A549 (cell line): Measurements from ENCODE around the gene INSIG1.

Experiments used
- EP300 ChIP-seq, 2 experiments: fragments of >200 bp; sonication (Bioruptor Twin); formaldehyde crosslinking; IDR thresholded peaks; 2 replicates in 1 of 2; 3 replicates in 1 of 2; pipeline ENCODE4 v1.6.1; 2016 to 2017
- NPAS2 ChIP-seq: fragments of 250-450 bp; sonication (Bioruptor Pico); IDR thresholded peaks from 2 replicates; pipeline ENCODE4 v1.8.0; 2022; ENCODE audit warnings: mild to moderate bottlenecking, moderate library complexity, borderline replicate concordance
- RAD21 ChIP-seq, 2 experiments: fragments of >200 bp in 1 of 2; sonication (Bioruptor Twin) in 1 of 2; formaldehyde crosslinking in 1 of 2; IDR thresholded peaks in 1 of 2; conservative IDR thresholded peaks in 1 of 2; 2 replicates in 1 of 2; 3 replicates in 1 of 2; pipeline ENCODE4 v1.6.1; 2012 to 2018; ENCODE audit warnings: inconsistent platforms in 1 of 2
- TP53 ChIP-seq: fragments of 250-450 bp; sonication (Bioruptor Pico); IDR thresholded peaks from 2 replicates; pipeline ENCODE4 v1.5.0; 2021; ENCODE audit warnings: mild to moderate bottlenecking, moderate library complexity
- TF ChIP-seq, protein P1 (sequence below): IDR thresholded peaks from 2 replicates; pipeline ENCODE4 v1.6.1; 2012; ENCODE audit warnings: low read depth, borderline replicate concordance
- TF ChIP-seq, protein P2 (sequence below): fragments of >200 bp; sonication (Bioruptor Twin); formaldehyde crosslinking; IDR thresholded peaks from 3 replicates; pipeline ENCODE4 v1.5.1; 2016

DNA sequence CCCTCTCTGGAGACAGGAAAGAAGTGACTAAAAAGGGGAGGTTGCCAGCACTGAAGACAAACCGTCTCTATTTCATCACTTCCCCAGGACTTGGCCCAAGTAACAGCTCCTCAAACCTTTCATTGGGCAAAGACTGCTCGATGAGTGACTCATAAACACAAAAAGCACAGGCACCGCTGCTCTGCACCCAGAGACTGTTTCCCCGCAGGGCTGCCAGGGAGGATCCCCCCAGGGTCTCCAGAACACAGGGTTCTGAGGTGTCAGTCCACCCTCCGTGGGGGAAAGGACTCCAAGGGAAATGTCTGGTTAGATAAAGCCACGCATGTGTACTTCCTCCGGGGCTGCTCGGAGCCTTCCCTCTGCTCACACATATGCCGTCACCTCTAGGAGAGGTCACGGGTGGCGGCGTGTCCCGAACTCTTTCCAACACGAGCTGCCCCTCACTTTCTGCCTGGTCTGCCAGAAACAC is 59.9 kb downstream of the INSIG1 start:
- TF ChIP-seq TP53, result no peak
- TF ChIP-seq, protein P1, sequence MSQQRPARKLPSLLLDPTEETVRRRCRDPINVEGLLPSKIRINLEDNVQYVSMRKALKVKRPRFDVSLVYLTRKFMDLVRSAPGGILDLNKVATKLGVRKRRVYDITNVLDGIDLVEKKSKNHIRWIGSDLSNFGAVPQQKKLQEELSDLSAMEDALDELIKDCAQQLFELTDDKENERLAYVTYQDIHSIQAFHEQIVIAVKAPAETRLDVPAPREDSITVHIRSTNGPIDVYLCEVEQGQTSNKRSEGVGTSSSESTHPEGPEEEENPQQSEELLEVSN, result no peak
- TF ChIP-seq, protein P2, sequence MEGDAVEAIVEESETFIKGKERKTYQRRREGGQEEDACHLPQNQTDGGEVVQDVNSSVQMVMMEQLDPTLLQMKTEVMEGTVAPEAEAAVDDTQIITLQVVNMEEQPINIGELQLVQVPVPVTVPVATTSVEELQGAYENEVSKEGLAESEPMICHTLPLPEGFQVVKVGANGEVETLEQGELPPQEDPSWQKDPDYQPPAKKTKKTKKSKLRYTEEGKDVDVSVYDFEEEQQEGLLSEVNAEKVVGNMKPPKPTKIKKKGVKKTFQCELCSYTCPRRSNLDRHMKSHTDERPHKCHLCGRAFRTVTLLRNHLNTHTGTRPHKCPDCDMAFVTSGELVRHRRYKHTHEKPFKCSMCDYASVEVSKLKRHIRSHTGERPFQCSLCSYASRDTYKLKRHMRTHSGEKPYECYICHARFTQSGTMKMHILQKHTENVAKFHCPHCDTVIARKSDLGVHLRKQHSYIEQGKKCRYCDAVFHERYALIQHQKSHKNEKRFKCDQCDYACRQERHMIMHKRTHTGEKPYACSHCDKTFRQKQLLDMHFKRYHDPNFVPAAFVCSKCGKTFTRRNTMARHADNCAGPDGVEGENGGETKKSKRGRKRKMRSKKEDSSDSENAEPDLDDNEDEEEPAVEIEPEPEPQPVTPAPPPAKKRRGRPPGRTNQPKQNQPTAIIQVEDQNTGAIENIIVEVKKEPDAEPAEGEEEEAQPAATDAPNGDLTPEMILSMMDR, result no peak
- TF ChIP-seq NPAS2, result no peak
- TF ChIP-seq RAD21 (conservative IDR thresholded peaks at IDR 0.05 in 1 of 2, IDR thresholded peaks at IDR 0.05 in 1 of 2), result no peak
- no peak for TF ChIP-seq EP300 (IDR thresholded peaks at IDR 0.05)
